Lung (tissue), 12 donors: ENCODE data around the gene DRC7. TPM values are rescaled to one million over a fixed set of nuclear protein-coding genes. Genes with fewer than 3 reads are reported as not detected.

ENCODE experiments used
- ATAC-seq: fragments of 200-7000 bp; cut with Tn5 transposase; one replicate; pipeline ENCODE4 v1.9.1; 2020; ENCODE audit warnings: moderate number of reproducible peaks; ENCODE audit not compliant: insufficient read depth, low FRiP score
- DNase-seq, 3 donors: peaks; one replicate each; pipeline ENCODE4 v3.0.0-alpha.2; 2013 to 2017
- H3K27ac ChIP-seq, 2 donors: one replicate each; pipeline ENCODE4 v1.5.1; 2013; ENCODE audit warnings: mild to moderate bottlenecking in 2 of 2, moderate library complexity in 2 of 2, control low read depth in 1 of 2, inconsistent platforms in 1 of 2, low read depth in 1 of 2, low read length in 1 of 2
- H3K27me3 ChIP-seq, 3 donors: one replicate each; pipeline ENCODE4 v1.5.1; 2013; ENCODE audit warnings: low read length in 2 of 3; ENCODE audit not compliant: control insufficient read depth in 3 of 3, insufficient read depth in 3 of 3
- H3K36me3 ChIP-seq, 4 donors: one replicate each; pipeline ENCODE4 v1.5.1; 2013; ENCODE audit warnings: low read length in 4 of 4, mild to moderate bottlenecking in 1 of 4, moderate library complexity in 1 of 4; ENCODE audit not compliant: control insufficient read depth in 4 of 4, insufficient read depth in 4 of 4
- H3K4me1 ChIP-seq, 5 donors: one replicate each; pipeline ENCODE4 v1.5.1; 2013; ENCODE audit warnings: low read length in 5 of 5, mild to moderate bottlenecking in 2 of 5, moderate library complexity in 1 of 5; ENCODE audit not compliant: control insufficient read depth in 5 of 5, insufficient read depth in 5 of 5
- H3K4me3 ChIP-seq: one replicate; pipeline ENCODE4 v1.5.1; 2013; ENCODE audit warnings: mild to moderate bottlenecking, control low read depth, moderate library complexity
- H3K9ac ChIP-seq, 2 donors: one replicate each; pipeline ENCODE4 v1.5.1; 2013; ENCODE audit warnings: low read length in 2 of 2, control low read depth in 1 of 2; ENCODE audit not compliant: insufficient read depth in 1 of 2
- H3K9me3 ChIP-seq, 4 donors: one replicate each; pipeline ENCODE4 v1.5.1; 2013; ENCODE audit warnings: low read length in 3 of 4, mild to moderate bottlenecking in 1 of 4, moderate library complexity in 1 of 4; ENCODE audit not compliant: control insufficient read depth in 4 of 4, insufficient read depth in 3 of 4
- WGBS, 2 donors: extraction: QIAGEN DNeasy Blood & Tissue Kit; methylation state at CpG; one replicate each; pipeline ENCODE4 v1.1.7; 2013; 5-methylcytosine and 5-hydroxymethylcytosine counted together
- polyA plus RNA-seq, 2 donors: library from polyadenylated mRNA; stranded (reverse); fragments of 200-250 nt; gene quantifications; one replicate each; pipeline ENCODE4 v1.2.1, GENCODE V29; 2013
- total RNA-seq, 2 donors: library from RNA; depleted of rRNA in 1 of 2; stranded (reverse); fragments of >200 nt in 1 of 2; gene quantifications; one replicate each; pipeline ENCODE4 v1.2.1, GENCODE V29; 2014 to 2021
- TF ChIP-seq, protein P1 (sequence below): IDR thresholded peaks from 2 replicates; pipeline ENCODE4 v1.5.1; 2012; ENCODE audit warnings: mild to moderate bottlenecking; ENCODE audit errors: control extremely low read depth, extremely low read depth
- donor health status: control.
- donor health status: control.
- donor health status: Bipolar disorder and iron deficiency.
- donor health status: healthy.
- donor health status: DM: yes; HTN: yes; CAD: no.

DRC7 gene
- total and polyA plus RNA-seq, 4 donors: 2.5 to 10.9 (median 6.4) TPM

DNA sequence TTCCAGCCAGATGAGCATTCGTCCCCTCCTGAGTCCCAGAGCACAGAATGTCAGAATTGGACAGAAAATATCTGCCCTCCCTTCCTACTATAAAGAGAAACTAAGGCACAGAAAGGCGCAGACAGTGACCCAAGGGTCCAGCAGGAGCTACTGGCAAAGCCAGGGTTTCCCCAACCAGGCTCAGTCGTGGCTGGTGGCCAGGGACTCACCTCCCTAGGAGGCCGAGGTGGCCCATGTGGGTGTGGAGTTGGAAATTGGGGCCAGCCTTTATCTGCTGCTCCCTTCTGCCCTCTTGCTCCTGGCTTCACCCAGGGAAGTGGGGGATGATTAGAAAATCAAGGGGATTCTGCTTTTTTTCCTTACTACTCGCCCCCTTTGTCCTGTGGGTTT is 1.1 kb downstream of the DRC7 start:
- DNase-seq (no peak), ATAC-seq (no peak)
- no peaks in the 10 kb centered on the region for H3K9me3 ChIP-seq
- H3K36me3 ChIP-seq: no peaks in the 10 kb centered on the region
- whole genome bisulfite sequencing, 2 donors: 70 to 80% methylated on average over 5 of the region's 5 CpGs
- no peak overlapping the region for H3K9ac ChIP-seq
- peaks cover 0 to 3% (median 0%) of the 10 kb centered on the region in 3 donors for H3K27me3 ChIP-seq
- TF ChIP-seq, protein P1, sequence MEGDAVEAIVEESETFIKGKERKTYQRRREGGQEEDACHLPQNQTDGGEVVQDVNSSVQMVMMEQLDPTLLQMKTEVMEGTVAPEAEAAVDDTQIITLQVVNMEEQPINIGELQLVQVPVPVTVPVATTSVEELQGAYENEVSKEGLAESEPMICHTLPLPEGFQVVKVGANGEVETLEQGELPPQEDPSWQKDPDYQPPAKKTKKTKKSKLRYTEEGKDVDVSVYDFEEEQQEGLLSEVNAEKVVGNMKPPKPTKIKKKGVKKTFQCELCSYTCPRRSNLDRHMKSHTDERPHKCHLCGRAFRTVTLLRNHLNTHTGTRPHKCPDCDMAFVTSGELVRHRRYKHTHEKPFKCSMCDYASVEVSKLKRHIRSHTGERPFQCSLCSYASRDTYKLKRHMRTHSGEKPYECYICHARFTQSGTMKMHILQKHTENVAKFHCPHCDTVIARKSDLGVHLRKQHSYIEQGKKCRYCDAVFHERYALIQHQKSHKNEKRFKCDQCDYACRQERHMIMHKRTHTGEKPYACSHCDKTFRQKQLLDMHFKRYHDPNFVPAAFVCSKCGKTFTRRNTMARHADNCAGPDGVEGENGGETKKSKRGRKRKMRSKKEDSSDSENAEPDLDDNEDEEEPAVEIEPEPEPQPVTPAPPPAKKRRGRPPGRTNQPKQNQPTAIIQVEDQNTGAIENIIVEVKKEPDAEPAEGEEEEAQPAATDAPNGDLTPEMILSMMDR: no peak
- H3K27ac ChIP-seq: no peak overlapping the region
- no peak overlapping the region for H3K4me3 ChIP-seq
- peaks cover 0 to under 1% (median 0%) of the 10 kb centered on the region in 5 donors for H3K4me1 ChIP-seq

GRCh38 chr16:57696240-57696639 is 1.6 kb downstream of the DRC7 start:
- no peak overlapping the region for H3K9ac ChIP-seq
- TF ChIP-seq, protein P1: no peak
- WGBS, 2 donors: 90 to 95% methylated on average over 7 of the region's 7 CpGs

GRCh38 chr16:57697896-57698537 is 3.4 kb downstream of the DRC7 start:
- Histone ChIP-seq H3K4me3 (no peak overlapping the region), H3K27me3 (no peaks in the 10 kb centered on the region), H3K9ac (no peak overlapping the region), H3K9me3 (no peaks in the 10 kb centered on the region), H3K27ac (no peak overlapping the region), H3K36me3 (no peaks in the 10 kb centered on the region), H3K4me1 (peaks cover 0 to 14% (median 4%) of the 10 kb centered on the region in 5 donors)
- ATAC-seq (no peak), DNase-seq (no peak)
- TF ChIP-seq, protein P1: no peak
- WGBS, 2 donors: 96 to 97% methylated on average over 17 of the region's 17 CpGs

More at GRCh38 chr16:57696240-57696639, 1.6 kb downstream of the DRC7 start:
- no peak overlapping the region for H3K27ac ChIP-seq
- H3K36me3 ChIP-seq: no peaks in the 10 kb centered on the region
- ATAC-seq (no peak), DNase-seq (no peak)
- no peaks in the 10 kb centered on the region for H3K9me3 ChIP-seq
- peaks cover 0 to 3% (median 0%) of the 10 kb centered on the region in 3 donors for H3K27me3 ChIP-seq
- H3K4me3 ChIP-seq: no peak overlapping the region
- H3K4me1 ChIP-seq: peaks cover 0 to 6% (median 3%) of the 10 kb centered on the region in 5 donors
